K562 (cell line): ENCODE data around the gene TRIM36. TPM values are rescaled to one million over a fixed set of nuclear protein-coding genes. Genes with fewer than 3 reads are reported as not detected.

Source experiments
- ATAC-seq: fragments of 200-7000 bp; cut with Tn5 transposase; 3 replicates; pipeline ENCODE4 v1.9.1; 2020; ENCODE audit warnings: moderate library complexity
- BruUV-seq: library from RNA; stranded (reverse); fragments of 400-500 nt; replicated peaks from 2 replicates; lab custom pipeline; 2021; lab: Mats Ljungman, UMichigan
- CTCF ChIA-PET: fragments of 300-600 bp; formaldehyde crosslinking; extraction: SDS; loops from one replicate; lab custom pipeline; 2021; ENCODE audit warnings: low intra/inter-chr PET ratio; lab: Yijun Ruan, JAX
- POLR2A ChIA-PET: fragments of 300-600, 350-650 bp; sonication (Branson Sonifier 250); formaldehyde crosslinking; extraction: SDS; loops from one replicate; lab custom pipeline; 2021; ENCODE audit warnings: antibody characterized with exemption, inconsistent platforms; lab: Yijun Ruan, JAX
- DNase-seq, 4 experiments: peaks; one replicate each; pipeline versions ENCODE4 v3.0.0 to v3.0.0-alpha.2; 2011 to 2018; ENCODE audit warnings: low spot score in 3 of 4, mixed read lengths in 3 of 4; ENCODE audit errors: extremely low read depth in 1 of 4
- FAIRE-seq: peaks from 2 replicates; lab custom pipeline; 2011; peaks lifted over from hg19 to GRCh38; lab: Jason Lieb, UNC
- H2AFZ ChIP-seq: 2 replicates; pipeline ENCODE4 v1.6.0; 2011; ENCODE audit warnings: low read depth, low read length, control low read depth, inconsistent platforms
- H3K27ac ChIP-seq: fragments of 200-600 bp; 3 replicates; pipeline ENCODE4 v1.8.0; 2011; ENCODE audit warnings: low read depth, mild to moderate bottlenecking, control low read depth, inconsistent platforms, low read length, moderate library complexity, mixed read lengths; ENCODE audit errors: extremely low read depth
- H3K27me3 ChIP-seq, 2 experiments: fragments of 300-600 bp in 1 of 2; 2 replicates in 1 of 2; 3 replicates in 1 of 2; pipeline versions ENCODE4 v1.6.0 to v1.8.0; 2011; ENCODE audit warnings: inconsistent platforms in 2 of 2, low read length in 2 of 2, mild to moderate bottlenecking in 1 of 2, mixed read lengths in 1 of 2, moderate library complexity in 1 of 2; ENCODE audit not compliant: control insufficient read depth in 2 of 2, insufficient read depth in 2 of 2
- H3K36me3 ChIP-seq: fragments of 300-600 bp; 3 replicates; pipeline ENCODE4 v1.8.0; 2011; ENCODE audit warnings: mild to moderate bottlenecking, low read length, inconsistent platforms; ENCODE audit not compliant: control insufficient read depth, insufficient read depth
- H3K4me1 ChIP-seq, 2 experiments: fragments of 200-600 bp in 1 of 2; replicated peaks in 1 of 2; 2 replicates in 1 of 2; 3 replicates in 1 of 2; pipeline versions ENCODE4 v1.5.1 to v1.8.0; 2011; ENCODE audit warnings: inconsistent platforms in 2 of 2, low read length in 2 of 2, mild to moderate bottlenecking in 1 of 2, mixed read lengths in 1 of 2, moderate library complexity in 1 of 2; ENCODE audit not compliant: control insufficient read depth in 2 of 2, insufficient read depth in 2 of 2
- H3K4me2 ChIP-seq: 2 replicates; pipeline ENCODE4 v1.6.1; 2011; ENCODE audit warnings: low read length, control low read depth, inconsistent platforms, mixed read lengths; ENCODE audit not compliant: insufficient read depth
- H3K4me3 ChIP-seq: fragments of 200-600 bp; sonication (generic), shearing (Covaris generic); 2 replicates; pipeline ENCODE4 v1.5.1; 2016; ENCODE audit warnings: control low read depth, inconsistent platforms
- H3K79me2 ChIP-seq: fragments of 200-600 bp; 3 replicates; pipeline ENCODE4 v1.8.0; 2011; ENCODE audit warnings: low read length, inconsistent platforms; ENCODE audit not compliant: control insufficient read depth, insufficient read depth
- H3K9ac ChIP-seq, 2 experiments: 2 replicates each; pipeline versions ENCODE4 v1.6.0 to v1.6.1; 2011; ENCODE audit warnings: low read depth in 2 of 2, low read length in 2 of 2, control low read depth in 1 of 2, inconsistent platforms in 1 of 2, mild to moderate bottlenecking in 1 of 2, mixed read lengths in 1 of 2; ENCODE audit not compliant: insufficient read depth in 1 of 2
- H3K9me1 ChIP-seq: one replicate; pipeline ENCODE4 v1.6.0; 2011; ENCODE audit warnings: inconsistent platforms, mild to moderate bottlenecking, low read length, moderate library complexity; ENCODE audit not compliant: control insufficient read depth, insufficient read depth
- H3K9me3 ChIP-seq: replicated peaks from 2 replicates; pipeline ENCODE4 v1.5.1; 2011; ENCODE audit warnings: low read depth, low read length, inconsistent platforms; ENCODE audit not compliant: control insufficient read depth, insufficient read depth
- H4K20me1 ChIP-seq: replicated peaks from 2 replicates; pipeline ENCODE4 v1.6.1; 2011; ENCODE audit warnings: low read length, inconsistent platforms, mixed read lengths; ENCODE audit not compliant: control insufficient read depth, insufficient read depth
- ATF7 ChIP-seq: fragments of 450-650 bp; IDR thresholded peaks from 2 replicates; pipeline ENCODE4 v1.7.1; 2014; ENCODE audit warnings: mild to moderate bottlenecking, moderate library complexity
- NR3C1 ChIP-seq: sonication (generic); formaldehyde crosslinking; IDR thresholded peaks from 2 replicates; pipeline ENCODE4 v1.8.1; 2022; ENCODE audit warnings: missing genetic modification reagents
- SP1 ChIP-seq: sonication (generic); formaldehyde crosslinking; IDR thresholded peaks from 2 replicates; pipeline ENCODE4 v1.8.1; 2022; ENCODE audit warnings: mild to moderate bottlenecking, missing genetic modification reagents
- SPI1 ChIP-seq: IDR thresholded peaks from 2 replicates; pipeline ENCODE4 v1.6.1; 2011; ENCODE audit warnings: low read depth, low read length, control low read depth, borderline replicate concordance
- TRIM24 ChIP-seq, 2 experiments: fragments of 450-650 bp; IDR thresholded peaks; 2 replicates each; pipeline ENCODE4 v1.6.1; 2016
- WGBS: fragments of 100-300 bp; shearing (Covaris generic); methylation state at CpG from one replicate; pipeline ENCODE4 v1.1.6; 2016; ENCODE audit warnings: low coverage, mixed read lengths; ENCODE audit not compliant: insufficient coverage; ENCODE audit errors: missing lambda C conversion rate; 5-methylcytosine and 5-hydroxymethylcytosine counted together
- in situ Hi-C: fragments of 300-500 bp; cut with MboI; formaldehyde crosslinking; loops from 4 replicates; pipeline ENCODE4 v1.15.0; 2018; ENCODE audit warnings: inconsistent platforms, mixed read lengths
- intact Hi-C: fragments of 100-400 bp; cut with micrococcal nuclease; formaldehyde crosslinking; loops from 2 replicates; pipeline ENCODE4 v1.14.2; 2022
- polyA plus RNA-seq, 8 experiments: library from polyadenylated mRNA; depleted of rRNA in 4 of 8; stranded (reverse) in 5 of 8; unstranded in 3 of 8; fragments of >200 nt; fragmentation: Nextera tagmentation in 2 of 8; fragmentation: Illumina TruSeq in 1 of 8; extraction: Ambion mirVana in 2 of 8; extraction: Trizol in 1 of 8; gene quantifications; 2 replicates each; pipeline versions ENCODE4 v1.2.1 to v1.2.3, GENCODE V29; 2011 to 2014; ENCODE audit warnings: inconsistent platforms in 1 of 8, missing spikeins in 1 of 8
- total RNA-seq, 7 experiments: library from RNA; depleted of rRNA in 6 of 7; stranded (reverse); fragments of >200 nt in 6 of 7; fragmentation: Illumina TruSeq in 2 of 7; extraction: Trizol in 2 of 7; gene quantifications; 2 replicates each; pipeline versions ENCODE4 v1.2.1 to v1.2.3, GENCODE V29; 2011 to 2021; ENCODE audit warnings: low replicate concordance in 1 of 7
- TF ChIP-seq, protein P1 (sequence below): sonication (generic); IDR thresholded peaks from 2 replicates; pipeline ENCODE4 v1.6.1; 2016

Gene TRIM36
- total and polyA plus RNA-seq, 9 of the 15 experiments (the other 6 are each of a cell fraction or from before 2014, with no cell fraction given): 0.10 to 0.71 (median 0.31) TPM

DNA sequence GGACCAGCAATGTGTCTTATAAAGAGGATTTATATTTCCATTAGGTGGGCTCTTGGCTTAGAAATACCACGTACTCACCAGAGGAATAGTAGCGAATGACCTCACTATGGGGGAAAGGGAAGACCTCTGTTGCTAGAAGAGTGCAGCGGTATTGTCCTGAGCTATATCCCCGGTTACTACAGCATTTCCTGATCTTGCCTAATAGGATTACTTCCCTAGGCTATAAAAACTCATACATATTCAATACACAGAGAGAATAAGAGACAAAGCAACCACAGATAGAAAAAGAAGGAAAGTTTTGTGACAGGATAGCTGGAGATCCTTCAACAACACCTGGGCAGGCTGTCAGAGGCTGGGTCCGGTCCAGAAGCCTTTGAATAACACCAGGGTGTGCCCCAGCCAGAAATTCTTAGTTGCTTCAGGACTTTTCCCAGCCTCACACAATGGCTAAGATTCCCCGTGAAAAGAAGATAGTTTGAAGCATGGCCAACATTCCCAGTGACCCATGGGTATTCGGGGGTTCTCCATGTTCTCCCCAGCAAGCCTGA is 85.4 kb downstream of the TRIM36 start (continued):
- TF ChIP-seq, protein P1, sequence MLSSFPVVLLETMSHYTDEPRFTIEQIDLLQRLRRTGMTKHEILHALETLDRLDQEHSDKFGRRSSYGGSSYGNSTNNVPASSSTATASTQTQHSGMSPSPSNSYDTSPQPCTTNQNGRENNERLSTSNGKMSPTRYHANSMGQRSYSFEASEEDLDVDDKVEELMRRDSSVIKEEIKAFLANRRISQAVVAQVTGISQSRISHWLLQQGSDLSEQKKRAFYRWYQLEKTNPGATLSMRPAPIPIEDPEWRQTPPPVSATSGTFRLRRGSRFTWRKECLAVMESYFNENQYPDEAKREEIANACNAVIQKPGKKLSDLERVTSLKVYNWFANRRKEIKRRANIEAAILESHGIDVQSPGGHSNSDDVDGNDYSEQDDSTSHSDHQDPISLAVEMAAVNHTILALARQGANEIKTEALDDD: no peak
- TF ChIP-seq NR3C1 (CRISPR knock-in tag): no peak

DNA sequence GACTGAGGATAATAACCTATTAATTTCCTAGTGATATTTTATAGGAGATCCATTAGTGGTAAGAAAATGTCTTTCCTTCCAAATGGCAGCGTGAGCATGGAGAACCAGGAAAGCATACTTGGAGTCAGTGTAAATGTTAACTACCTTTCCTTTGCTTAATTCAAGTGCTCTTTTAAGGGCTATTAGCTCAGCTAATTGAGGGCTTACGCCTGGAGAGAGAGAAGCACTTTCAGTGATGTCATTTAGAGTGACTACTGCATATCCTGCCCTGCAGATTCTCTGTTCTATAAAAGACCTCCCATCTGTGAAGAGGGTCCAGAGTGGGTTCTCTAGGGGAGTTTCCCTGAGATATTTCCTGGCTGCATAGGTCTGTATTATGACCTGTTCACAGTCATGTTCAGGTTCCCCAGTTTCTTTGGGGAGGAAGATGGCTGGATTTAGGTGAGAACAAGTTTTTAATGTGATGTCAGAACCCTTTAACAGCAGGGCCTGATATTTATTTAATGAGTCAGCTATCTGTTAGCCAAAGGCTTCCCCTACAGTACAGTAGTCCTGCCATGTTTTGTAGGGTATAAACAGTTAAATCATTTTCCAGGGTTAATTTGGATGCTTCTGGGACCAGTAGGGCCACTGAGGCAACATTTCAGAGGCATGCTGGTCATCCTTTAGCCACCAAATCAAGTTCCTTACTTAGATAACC is 89.6 kb downstream of the TRIM36 start:
- Histone ChIP-seq H4K20me1 (no peaks in the 10 kb centered on the region), H3K79me2 (no peaks in the 10 kb centered on the region), H3K36me3 (no peaks in the 10 kb centered on the region), H3K9ac (no peak overlapping the region), H3K9me3 (no peaks in the 10 kb centered on the region), H3K4me1 (no peaks in the 10 kb centered on the region; a peak in 1 of 5 replicates), H3K9me1 (no peaks in the 10 kb centered on the region), H3K27me3 (no peaks in the 10 kb centered on the region), H3K4me3 (no peak overlapping the region), H3K4me2 (no peak overlapping the region), H2AFZ (no peak overlapping the region), H3K27ac (no peak overlapping the region)
- no peak for TF ChIP-seq SPI1
- no peak for TF ChIP-seq SP1 (CRISPR knock-in tag)
- no peak for TF ChIP-seq TRIM24 (IDR thresholded peaks at IDR 0.05)
- no peak for TF ChIP-seq ATF7
- in situ Hi-C loops: no loop called here
- CTCF ChIA-PET: no interaction called here
- no peak for DNase-seq
- FAIRE-seq: no peak
- WGBS: 3% methylated on average over 2 of the region's 2 CpGs
- ATAC-seq: no peak
- intact Hi-C loops: no loop called here
- POLR2A ChIA-PET: no interaction called here
- BruUV-seq: no TSS peak

Other genes with a start within 250 kb of the TRIM36 start
- 7.6 and 8.2 TPM in 2 replicates for gene PGGT1B, start 93.0 kb upstream of the TRIM36 start, total RNA-seq (2014; rRNA removed)
- 21.2 and 27.4 TPM in 2 replicates for gene PGGT1B, start 93.0 kb upstream of the TRIM36 start, total RNA-seq (2014; rRNA removed; fragmentation: Illumina TruSeq; extraction: Trizol)
- 19.9 and 20.0 TPM in 2 replicates for gene PGGT1B, start 93.0 kb upstream of the TRIM36 start, total RNA-seq (2015; rRNA removed; fragmentation: Illumina TruSeq; extraction: Trizol)
- 33.7 and 38.8 TPM in 2 replicates for gene PGGT1B, start 93.0 kb upstream of the TRIM36 start, total RNA-seq (2021)
- 4.0 and 6.2 TPM in 2 replicates for gene PGGT1B, start 93.0 kb upstream of the TRIM36 start, polyA plus RNA-seq (2011; rRNA removed)
- gene PGGT1B, start 93.0 kb upstream of the TRIM36 start, polyA plus RNA-seq (2014; fragmentation: Illumina TruSeq; extraction: Trizol): 10.3 and 10.9 TPM in 2 replicates
- gene PGGT1B, start 93.0 kb upstream of the TRIM36 start, polyA plus RNA-seq (2014; fragmentation: Nextera tagmentation; extraction: Ambion mirVana): 10 to 100 TPM; 19.8 to 32.3 TPM
- gene PGGT1B, start 93.0 kb upstream of the TRIM36 start, polyA plus RNA-seq (2014; rRNA removed): 5.3 and 5.8 TPM in 2 replicates
- gene CCDC112, start 126.7 kb upstream of the TRIM36 start, total RNA-seq (2014; rRNA removed): 7.4 and 8.5 TPM in 2 replicates
- 13.7 and 16.4 TPM in 2 replicates for gene CCDC112, start 126.7 kb upstream of the TRIM36 start, total RNA-seq (2014; rRNA removed; fragmentation: Illumina TruSeq; extraction: Trizol)
- gene CCDC112, start 126.7 kb upstream of the TRIM36 start, total RNA-seq (2015; rRNA removed; fragmentation: Illumina TruSeq; extraction: Trizol): 14.0 and 15.2 TPM in 2 replicates
- gene CCDC112, start 126.7 kb upstream of the TRIM36 start, total RNA-seq (2021): 5.6 and 6.2 TPM in 2 replicates
- 2.7 and 3.4 TPM in 2 replicates for gene CCDC112, start 126.7 kb upstream of the TRIM36 start, polyA plus RNA-seq (2011; rRNA removed)
- 14.4 and 15.3 TPM in 2 replicates for gene CCDC112, start 126.7 kb upstream of the TRIM36 start, polyA plus RNA-seq (2014; fragmentation: Illumina TruSeq; extraction: Trizol)
- gene CCDC112, start 126.7 kb upstream of the TRIM36 start, polyA plus RNA-seq (2014; fragmentation: Nextera tagmentation; extraction: Ambion mirVana): 1 to 10 TPM; 3.3 to 3.5 TPM
- gene CCDC112, start 126.7 kb upstream of the TRIM36 start, polyA plus RNA-seq (2014; rRNA removed): 7.9 and 9.9 TPM in 2 replicates